Spleen (tissue), 11 donors: ENCODE data around the gene CAMTA1. TPM values are rescaled to one million over a fixed set of nuclear protein-coding genes. Genes with fewer than 3 reads are reported as not detected.
"Not testable (repeated sequence)": the region's sequence is repeated elsewhere in the genome, so short reads cannot be mapped to it uniquely, and the experiment has no call there.

Experiments
- DNase-seq: peaks from one replicate; pipeline ENCODE4 v3.0.0-alpha.2; 2020
- H3K27ac ChIP-seq, 8 donors: fragments of 200-600 bp; sonication (generic) in 7 of 8; 1 replicate in 4 of 8; 2 replicates in 4 of 8; pipeline versions ENCODE4 v1.5.0 to v1.8.0; 2016 to 2021; ENCODE audit warnings: inconsistent platforms in 4 of 8, mild to moderate bottlenecking in 4 of 8, moderate library complexity in 1 of 8
- H3K27me3 ChIP-seq, 7 donors: fragments of 200-600 bp; sonication (generic) in 6 of 7; replicated peaks in 1 of 7; 1 replicate in 4 of 7; 2 replicates in 3 of 7; pipeline versions ENCODE4 v1.5.0 to v1.8.0; 2016 to 2021; ENCODE audit warnings: inconsistent platforms in 3 of 7, mild to moderate bottlenecking in 1 of 7
- H3K36me3 ChIP-seq, 6 donors: fragments of 200-600 bp; sonication (generic) in 5 of 6; 1 replicate in 4 of 6; 2 replicates in 2 of 6; pipeline versions ENCODE4 v1.5.0 to v1.8.0; 2016 to 2021; ENCODE audit warnings: inconsistent platforms in 2 of 6
- H3K4me1 ChIP-seq, 6 donors: fragments of 200-600 bp; sonication (generic) in 5 of 6; 1 replicate in 3 of 6; 2 replicates in 3 of 6; pipeline versions ENCODE4 v1.5.0 to v1.8.0; 2016 to 2021; ENCODE audit warnings: inconsistent platforms in 3 of 6
- H3K4me3 ChIP-seq, 8 donors: fragments of 200-600 bp; sonication (generic) in 7 of 8; 1 replicate in 4 of 8; 2 replicates in 4 of 8; pipeline versions ENCODE4 v1.5.0 to v1.8.0; 2016 to 2021; ENCODE audit warnings: inconsistent platforms in 4 of 8, mild to moderate bottlenecking in 4 of 8, moderate library complexity in 2 of 8
- H3K9me3 ChIP-seq, 8 donors: fragments of 200-600 bp; sonication (generic) in 7 of 8; 1 replicate in 4 of 8; 2 replicates in 4 of 8; pipeline versions ENCODE4 v1.5.0 to v1.8.0; 2016 to 2021; ENCODE audit warnings: inconsistent platforms in 4 of 8
- POLR2A ChIP-seq, 3 donors: fragments of 450-650 bp; IDR thresholded peaks; one replicate each; pipeline ENCODE4 v1.5.1; 2017; ENCODE audit warnings: antibody characterized with exemption in 3 of 3, mild to moderate bottlenecking in 1 of 3
- POLR2AphosphoS5 ChIP-seq, 3 donors: sonication (generic); formaldehyde crosslinking; IDR thresholded peaks; one replicate each; pipeline ENCODE4 v1.5.1; 2017; ENCODE audit warnings: antibody characterized with exemption in 3 of 3
- WGBS, 5 donors: extraction: QIAGEN DNeasy Blood & Tissue Kit in 3 of 5; methylation state at CpG; one replicate each; pipeline versions ENCODE4 v1.1.5 to v1.1.7; 2013 to 2018; 5-methylcytosine and 5-hydroxymethylcytosine counted together
- intact Hi-C: fragments of 100-400 bp; cut with DNase I; formaldehyde crosslinking; loops from one replicate; pipeline ENCODE4 v1.15.0; 2023; ENCODE audit warnings: low total_unique reads
- polyA plus RNA-seq, 3 donors: library from polyadenylated mRNA; stranded (reverse); fragments of 200-250 nt; gene quantifications; one replicate each; pipeline ENCODE4 v1.2.1, GENCODE V29; 2013
- total RNA-seq, 7 donors: library from RNA; depleted of rRNA in 3 of 7; stranded (reverse); fragments of >200 nt in 3 of 7; fragmentation: NEBNext Ultra II Directional in 4 of 7; extraction: Animal tissue kit (Norgen Biotek cat#: 25700) in 4 of 7; gene quantifications; one replicate each; pipeline versions ENCODE4 v1.1.0 to v1.2.1, GENCODE V29; 2016 to 2021
- TF ChIP-seq, protein P1 (sequence below), 11 experiments: fragments of 200-600 bp in 7 of 11; fragments of 450-650 bp in 4 of 11; sonication (generic) in 4 of 11; IDR thresholded peaks in 8 of 11; conservative IDR thresholded peaks in 3 of 11; 1 replicate in 7 of 11; 2 replicates in 4 of 11; pipeline versions ENCODE4 v1.4.0 to v1.8.0; 2016 to 2021; ENCODE audit warnings: antibody characterized with exemption in 11 of 11, inconsistent platforms in 4 of 11, mild to moderate bottlenecking in 1 of 11
- donor health status: healthy with polysubstance abuse.
- donor health status: DM: no; HTN: no; CAD: no; lungs with moderate emphysema.
- donor health status: DM: no; HTN: no; CAD: no.
- donor health status: Bipolar disorder and iron deficiency.
- donor health status: healthy.
- donor health status: DM: no; HTN: no; CAD: no.
- donor health status: DM: yes; HTN: yes; CAD: no.

CAMTA1 gene
- total and polyA plus RNA-seq, 10 donors: 53.0 to 106 (median 77.3) TPM

DNA sequence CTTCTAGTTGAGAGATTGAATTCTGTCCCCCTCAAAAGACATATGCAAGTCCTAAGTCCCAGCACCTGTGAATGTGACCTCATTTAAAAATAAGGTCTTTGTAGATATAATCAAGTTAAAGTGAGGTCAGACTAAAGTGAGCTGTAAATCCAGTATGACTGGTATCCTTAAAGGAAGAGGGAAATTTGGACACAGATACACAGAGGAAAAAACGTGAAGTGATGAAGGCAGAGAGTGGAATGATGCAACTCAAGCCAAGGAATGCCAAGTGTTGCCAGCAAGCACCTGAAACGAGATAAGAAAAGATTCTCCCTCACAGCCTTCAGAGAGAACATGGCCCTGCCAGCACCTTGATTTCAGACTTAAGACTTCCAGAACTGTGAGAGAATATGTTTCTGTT is 541.1 kb downstream of the CAMTA1 start:
- Histone ChIP-seq H3K4me1 (no peaks in the 10 kb centered on the region), H3K9me3 (peaks cover 0 to 12% (median 6%) of the 10 kb centered on the region in 8 donors), H3K4me3 (no peak overlapping the region), H3K27me3 (peaks cover 0 to 16% (median 0%) of the 10 kb centered on the region in 7 donors), H3K27ac (no peak overlapping the region), H3K36me3 (no peaks in the 10 kb centered on the region)
- TF ChIP-seq, protein P1, sequence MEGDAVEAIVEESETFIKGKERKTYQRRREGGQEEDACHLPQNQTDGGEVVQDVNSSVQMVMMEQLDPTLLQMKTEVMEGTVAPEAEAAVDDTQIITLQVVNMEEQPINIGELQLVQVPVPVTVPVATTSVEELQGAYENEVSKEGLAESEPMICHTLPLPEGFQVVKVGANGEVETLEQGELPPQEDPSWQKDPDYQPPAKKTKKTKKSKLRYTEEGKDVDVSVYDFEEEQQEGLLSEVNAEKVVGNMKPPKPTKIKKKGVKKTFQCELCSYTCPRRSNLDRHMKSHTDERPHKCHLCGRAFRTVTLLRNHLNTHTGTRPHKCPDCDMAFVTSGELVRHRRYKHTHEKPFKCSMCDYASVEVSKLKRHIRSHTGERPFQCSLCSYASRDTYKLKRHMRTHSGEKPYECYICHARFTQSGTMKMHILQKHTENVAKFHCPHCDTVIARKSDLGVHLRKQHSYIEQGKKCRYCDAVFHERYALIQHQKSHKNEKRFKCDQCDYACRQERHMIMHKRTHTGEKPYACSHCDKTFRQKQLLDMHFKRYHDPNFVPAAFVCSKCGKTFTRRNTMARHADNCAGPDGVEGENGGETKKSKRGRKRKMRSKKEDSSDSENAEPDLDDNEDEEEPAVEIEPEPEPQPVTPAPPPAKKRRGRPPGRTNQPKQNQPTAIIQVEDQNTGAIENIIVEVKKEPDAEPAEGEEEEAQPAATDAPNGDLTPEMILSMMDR (IDR thresholded peaks at IDR 0.05 in 8 of 11, conservative IDR thresholded peaks at IDR 0.05 in 3 of 11): no peak
- TF ChIP-seq POLR2AphosphoS5 (IDR thresholded peaks at IDR 0.05): no peak
- TF ChIP-seq POLR2A (IDR thresholded peaks at IDR 0.05): no peak
- intact Hi-C loops: no loop called here
- no peak for DNase-seq
- 59 to 87% (median 74%) methylated on average over 2 of the region's 2 CpGs for WGBS, 5 donors

GRCh38 chr1:7327849-7328248 is 542.6 kb downstream of the CAMTA1 start:
- Histone ChIP-seq H3K27me3 (peaks cover 0 to 16% (median 0%) of the 10 kb centered on the region in 7 donors), H3K4me3 (no peak overlapping the region), H3K36me3 (no peaks in the 10 kb centered on the region), H3K9me3 (peaks cover 0 to 12% (median 6%) of the 10 kb centered on the region in 8 donors), H3K4me1 (no peaks in the 10 kb centered on the region), H3K27ac (no peak overlapping the region)
- intact Hi-C loops: no loop called here
- TF ChIP-seq POLR2A (IDR thresholded peaks at IDR 0.05) (no peak), POLR2AphosphoS5 (IDR thresholded peaks at IDR 0.05) (no peak)
- TF ChIP-seq, protein P1 (IDR thresholded peaks at IDR 0.05 in 8 of 11, conservative IDR thresholded peaks at IDR 0.05 in 3 of 11): no peak
- DNase-seq: no peak
- WGBS, 5 donors: 62 to 70% (median 67%) methylated on average over 3 of the region's 3 CpGs

GRCh38 chr1:7329868-7330615 is 544.8 kb downstream of the CAMTA1 start:
- Histone ChIP-seq H3K36me3 (no peaks in the 10 kb centered on the region), H3K27me3 (peaks cover 0 to 15% (median 0%) of the 10 kb centered on the region in 7 donors), H3K27ac (no peak overlapping the region), H3K9me3 (peaks cover 0 to 12% (median 6%) of the 10 kb centered on the region in 8 donors), H3K4me3 (no peak overlapping the region), H3K4me1 (no peaks in the 10 kb centered on the region)
- no peak for DNase-seq
- no peak for TF ChIP-seq POLR2AphosphoS5 (IDR thresholded peaks at IDR 0.05)
- no peak for TF ChIP-seq POLR2A (IDR thresholded peaks at IDR 0.05)
- TF ChIP-seq, protein P1 (IDR thresholded peaks at IDR 0.05 in 8 of 11, conservative IDR thresholded peaks at IDR 0.05 in 3 of 11): no peak
- intact Hi-C loops: no loop called here
- WGBS, 5 donors: 86 to 89% (median 88%) methylated on average over 15 of the region's 15 CpGs

GRCh38 chr1:7330726-7331125 is 545.5 kb downstream of the CAMTA1 start:
- peaks cover 0 to 12% (median 6%) of the 10 kb centered on the region in 8 donors for H3K9me3 ChIP-seq
- H3K27ac ChIP-seq, intact Hi-C loops, H3K4me1 ChIP-seq, H3K36me3 ChIP-seq, H3K27me3 ChIP-seq, H3K4me3 ChIP-seq, DNase-seq: not testable (repeated sequence)
- 85 to 96% (median 93%) methylated on average over 7 of the region's 7 CpGs for WGBS, 5 donors
